HepG2 (cell line): ENCODE data around the gene THEM4. TPM values are rescaled to one million over a fixed set of nuclear protein-coding genes. Genes with fewer than 3 reads are reported as not detected.
"Not testable (repeated sequence)": the region's sequence is repeated elsewhere in the genome, so short reads cannot be mapped to it uniquely, and the experiment has no call there.

ENCODE experiments used
- ATAC-seq: fragments of 200-7000 bp; cut with Tn5 transposase; 3 replicates; pipeline ENCODE4 v1.9.1; 2020; ENCODE audit warnings: mild to moderate bottlenecking, moderate library complexity
- BruUV-seq: library from RNA; stranded (reverse); fragments of 400-500 nt; replicated peaks from 2 replicates; lab custom pipeline; 2021; lab: Mats Ljungman, UMichigan
- CTCF ChIA-PET: fragments of 300-600 bp; formaldehyde crosslinking; extraction: SDS; loops from one replicate; lab custom pipeline; 2021; ENCODE audit warnings: low total read pairs, inconsistent platforms, low intra/inter-chr PET ratio; lab: Yijun Ruan, JAX
- POLR2A ChIA-PET: fragments of 350-600 bp; sonication (Branson Sonifier 250); formaldehyde crosslinking; loops from one replicate; lab custom pipeline; 2020; ENCODE audit warnings: antibody characterized with exemption, inconsistent platforms; lab: Yijun Ruan, JAX
- DNase-seq: peaks from one replicate; pipeline ENCODE4 v3.0.0-alpha.2; 2015; ENCODE audit warnings: low spot score
- FAIRE-seq: peaks from 3 replicates; lab custom pipeline; 2011; peaks lifted over from hg19 to GRCh38; lab: Jason Lieb, UNC
- H2AFZ ChIP-seq: one replicate; pipeline ENCODE4 v1.6.1; 2011; ENCODE audit warnings: low read length, inconsistent platforms
- H3K27ac ChIP-seq: fragments of 300-600 bp; 3 replicates; pipeline ENCODE4 v1.8.0; 2011; ENCODE audit warnings: mixed run types, mild to moderate bottlenecking, mixed read lengths, low read length, inconsistent platforms; ENCODE audit not compliant: insufficient read depth; ENCODE audit errors: extremely low read length
- H3K27me3 ChIP-seq, 2 experiments: fragments of 200-600 bp in 1 of 2; 2 replicates in 1 of 2; 3 replicates in 1 of 2; pipeline versions ENCODE4 v1.6.0 to v1.8.0; 2011; ENCODE audit warnings: low read length in 2 of 2, mild to moderate bottlenecking in 2 of 2, moderate library complexity in 2 of 2, inconsistent platforms in 1 of 2; ENCODE audit not compliant: insufficient read depth in 2 of 2, control insufficient read depth in 1 of 2
- H3K36me3 ChIP-seq, 2 experiments: fragments of 200-600 bp in 1 of 2; replicated peaks in 1 of 2; 2 replicates in 1 of 2; 3 replicates in 1 of 2; pipeline versions ENCODE4 v1.5.1 to v1.8.0; 2011; ENCODE audit warnings: low read length in 2 of 2, inconsistent platforms in 1 of 2; ENCODE audit not compliant: insufficient read depth in 2 of 2, control insufficient read depth in 1 of 2
- H3K4me1 ChIP-seq: 2 replicates; pipeline ENCODE4 v1.5.1; 2012; ENCODE audit warnings: low read length, inconsistent platforms; ENCODE audit not compliant: insufficient read depth
- H3K4me2 ChIP-seq: 2 replicates; pipeline ENCODE4 v1.6.0; 2011; ENCODE audit warnings: low read depth, low read length, inconsistent platforms
- H3K4me3 ChIP-seq, 3 experiments: fragments of 200-600 bp in 1 of 3; sonication (generic), shearing (Covaris generic) in 1 of 3; replicated peaks in 1 of 3; 2 replicates each; pipeline ENCODE4 v1.5.1; 2011 to 2016; ENCODE audit warnings: low read length in 3 of 3, inconsistent platforms in 2 of 3, low read depth in 2 of 3, mild to moderate bottlenecking in 2 of 3, control low read depth in 1 of 3, mixed read lengths in 1 of 3; ENCODE audit not compliant: insufficient read depth in 1 of 3
- H3K79me2 ChIP-seq: one replicate; pipeline ENCODE4 v1.6.1; 2011; ENCODE audit warnings: low read length, inconsistent platforms; ENCODE audit not compliant: insufficient read depth
- H3K9ac ChIP-seq: 2 replicates; pipeline ENCODE4 v1.6.0; 2011; ENCODE audit warnings: mild to moderate bottlenecking, low read depth, low read length, inconsistent platforms; ENCODE audit not compliant: insufficient read depth
- H3K9me3 ChIP-seq: 2 replicates; pipeline ENCODE4 v1.5.1; 2012; ENCODE audit warnings: mild to moderate bottlenecking, low read length
- H4K20me1 ChIP-seq: 2 replicates; pipeline ENCODE4 v1.6.0; 2011; ENCODE audit warnings: inconsistent platforms, mild to moderate bottlenecking, low read length, moderate library complexity; ENCODE audit not compliant: insufficient read depth
- KLF15 ChIP-seq: sonication (generic); formaldehyde crosslinking; IDR thresholded peaks from 2 replicates; pipeline ENCODE4 v1.8.1; 2023; ENCODE audit warnings: borderline replicate concordance, mild to moderate bottlenecking, inconsistent platforms, missing genetic modification reagents, mixed read lengths
- SALL2 ChIP-seq: sonication (generic); formaldehyde crosslinking; IDR thresholded peaks from 2 replicates; pipeline ENCODE4 v1.8.1; 2023; ENCODE audit warnings: mild to moderate bottlenecking, missing genetic modification reagents, inconsistent platforms
- TBL1XR1 ChIP-seq: fragments of 150-350 bp; IDR thresholded peaks from 2 replicates; pipeline ENCODE4 v1.6.1; 2014; ENCODE audit warnings: borderline replicate concordance, low read length; ENCODE audit not compliant: partially characterized antibody
- ZNF605 ChIP-seq: sonication (generic); formaldehyde crosslinking; IDR thresholded peaks from 2 replicates; pipeline ENCODE4 v1.8.0; 2022; ENCODE audit warnings: mild to moderate bottlenecking, missing genetic modification reagents
- WGBS: methylation state at CpG from one replicate; pipeline ENCODE4 v1.1.6; 2017; ENCODE audit warnings: low lambda C conversion rate; 5-methylcytosine and 5-hydroxymethylcytosine counted together
- in situ Hi-C: cut with HindIII; loops from 2 replicates; pipeline ENCODE4 v1.10.0; 2017; ENCODE audit warnings: low pct_unique_long_range_greater_than_20kb; ENCODE audit not compliant: extremely low pct_ligation_motif_present
- intact Hi-C: fragments of 100-400 bp; cut with micrococcal nuclease; formaldehyde crosslinking; loops from one replicate; pipeline ENCODE4 v1.10.0; 2022; ENCODE audit not compliant: unreplicated experiment
- polyA plus RNA-seq, 8 experiments: library from polyadenylated mRNA; depleted of rRNA in 3 of 8; stranded (reverse) in 7 of 8; unstranded in 1 of 8; fragments of >200 nt; fragmentation: Illumina TruSeq in 4 of 8; extraction: Trizol in 4 of 8; gene quantifications; 2 replicates each; pipeline versions ENCODE4 v1.2.1 to v1.2.3, GENCODE V29; 2011 to 2016; ENCODE audit warnings: low read depth in 4 of 8, missing spikeins in 1 of 8, mixed read lengths in 1 of 8; ENCODE audit not compliant: insufficient read depth in 1 of 8
- total RNA-seq, 5 experiments: library from RNA; depleted of rRNA; stranded (reverse); fragments of >200 nt; fragmentation: Illumina TruSeq; extraction: Trizol; gene quantifications; 2 replicates each; pipeline ENCODE4 v1.2.3, GENCODE V29; 2016; ENCODE audit warnings: low read depth in 1 of 5
- TF ChIP-seq, protein P1 (sequence below): sonication (generic); formaldehyde crosslinking; IDR thresholded peaks from 2 replicates; pipeline ENCODE4 v1.8.1; 2023; ENCODE audit warnings: missing genetic modification reagents, inconsistent platforms, borderline replicate concordance

THEM4 gene
- total and polyA plus RNA-seq, 2 of the 13 experiments (the other 11 are each of a cell fraction or from before 2014, with no cell fraction given), result 10.9 to 13.9 TPM

GRCh38 chr1:151885479-151885878, 23.8 kb downstream of the THEM4 start (continued):
- no peak for TF ChIP-seq ZNF605 (CRISPR knock-in tag)
- TF ChIP-seq KLF15 (CRISPR knock-in tag), result no peak
- TF ChIP-seq TBL1XR1, result no peak
- TF ChIP-seq, protein P1, sequence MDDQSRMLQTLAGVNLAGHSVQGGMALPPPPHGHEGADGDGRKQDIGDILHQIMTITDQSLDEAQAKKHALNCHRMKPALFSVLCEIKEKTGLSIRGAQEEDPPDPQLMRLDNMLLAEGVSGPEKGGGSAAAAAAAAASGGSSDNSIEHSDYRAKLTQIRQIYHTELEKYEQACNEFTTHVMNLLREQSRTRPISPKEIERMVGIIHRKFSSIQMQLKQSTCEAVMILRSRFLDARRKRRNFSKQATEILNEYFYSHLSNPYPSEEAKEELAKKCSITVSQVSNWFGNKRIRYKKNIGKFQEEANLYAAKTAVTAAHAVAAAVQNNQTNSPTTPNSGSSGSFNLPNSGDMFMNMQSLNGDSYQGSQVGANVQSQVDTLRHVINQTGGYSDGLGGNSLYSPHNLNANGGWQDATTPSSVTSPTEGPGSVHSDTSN, result no peak
- no peak for TF ChIP-seq SALL2

DNA sequence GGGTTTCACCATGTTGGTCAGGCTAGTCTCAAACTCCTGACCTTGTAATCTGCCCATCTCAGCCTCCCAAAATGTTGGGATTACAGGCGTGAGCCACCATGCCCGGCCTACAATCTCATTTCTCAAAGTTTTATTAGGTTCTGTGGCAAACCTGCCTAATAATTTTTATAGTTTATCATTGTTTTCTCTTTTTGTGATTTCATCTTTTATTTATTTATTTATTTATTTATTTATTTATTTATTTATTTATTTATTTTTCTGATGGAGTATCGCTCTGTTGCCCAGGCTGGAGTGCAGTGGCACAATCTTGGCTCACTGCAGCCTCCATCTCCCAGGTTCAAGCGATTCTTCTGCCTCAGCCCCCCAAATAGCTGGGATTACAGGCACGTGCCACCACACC, 24.4 kb downstream of the THEM4 start:
- H3K36me3 ChIP-seq, H3K79me2 ChIP-seq, H3K4me3 ChIP-seq, H3K4me2 ChIP-seq, H4K20me1 ChIP-seq, in situ Hi-C loops, H2AFZ ChIP-seq, H3K9me3 ChIP-seq, ATAC-seq, H3K27ac ChIP-seq, CTCF ChIA-PET, POLR2A ChIA-PET, FAIRE-seq, DNase-seq, H3K9ac ChIP-seq, H3K4me1 ChIP-seq, BruUV-seq, H3K27me3 ChIP-seq: not testable (repeated sequence)
- intact Hi-C loops, result loop anchor here (5.0 kb wide), 1 partner anchor 47 kb away; no protein-coding TSS in a partner anchor
- 95% methylated on average over 5 of the region's 5 CpGs for WGBS

GRCh38 chr1:151884445-151884844, 24.9 kb downstream of the THEM4 start:
- POLR2A ChIA-PET, result interaction anchor here (0.7 kb wide), 1 partner anchor 25 kb away, joined by 3 read pairs; the partner anchor contains the start of gene THEM4
- H3K9me3 ChIP-seq, in situ Hi-C loops, H3K4me1 ChIP-seq, CTCF ChIA-PET, DNase-seq, H3K4me2 ChIP-seq, ATAC-seq, H2AFZ ChIP-seq, BruUV-seq, intact Hi-C loops, H4K20me1 ChIP-seq, H3K36me3 ChIP-seq, H3K27me3 ChIP-seq, FAIRE-seq, H3K27ac ChIP-seq, H3K4me3 ChIP-seq, H3K9ac ChIP-seq, H3K79me2 ChIP-seq: not testable (repeated sequence)
- whole genome bisulfite sequencing, result 97% methylated on average over 3 of the region's 3 CpGs

DNA sequence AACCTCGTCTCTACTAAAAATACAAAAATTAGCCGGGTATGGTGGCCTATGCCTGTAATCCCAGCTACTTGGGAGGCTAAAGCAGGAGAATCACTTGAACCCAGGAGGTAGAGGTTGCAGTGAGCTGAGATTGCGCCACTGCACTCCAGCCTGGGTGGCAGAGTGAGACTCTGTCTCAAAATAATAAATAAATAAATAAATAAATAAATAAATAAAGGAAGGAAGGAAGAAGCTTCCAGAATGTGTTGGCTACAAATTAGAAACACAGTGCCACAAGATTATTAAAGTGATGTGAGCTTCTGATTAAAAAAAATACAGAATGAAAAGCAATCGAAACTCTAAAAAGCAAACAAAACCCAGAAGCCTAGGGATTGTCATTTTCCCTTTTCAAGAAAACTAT, 25.4 kb downstream of the THEM4 start:
- ATAC-seq, result not testable (repeated sequence)

More for the DNA sequence above, 25.4 kb downstream of the THEM4 start:
- CTCF ChIA-PET, in situ Hi-C loops, H3K27me3 ChIP-seq, H3K79me2 ChIP-seq, H3K4me3 ChIP-seq, H3K4me1 ChIP-seq, FAIRE-seq, DNase-seq, H3K9ac ChIP-seq, H3K9me3 ChIP-seq, H3K36me3 ChIP-seq, BruUV-seq, H3K4me2 ChIP-seq, H3K27ac ChIP-seq, intact Hi-C loops, H2AFZ ChIP-seq, H4K20me1 ChIP-seq: not testable (repeated sequence)
- POLR2A ChIA-PET, result interaction anchor here (0.7 kb wide), 1 partner anchor 25 kb away, joined by 3 read pairs; the partner anchor contains the start of gene THEM4
- WGBS, result 93% methylated on average over 4 of the region's 4 CpGs
